NCI-H2227 (cell line): ENCODE results near the gene HMG20A.

ENCODE experiments used
- DNase-seq: peaks from one replicate; lab custom pipeline; 2025; ENCODE audit not compliant: unreplicated experiment; lab: John Stamatoyannopoulos, UW

HMG20A gene

DNA sequence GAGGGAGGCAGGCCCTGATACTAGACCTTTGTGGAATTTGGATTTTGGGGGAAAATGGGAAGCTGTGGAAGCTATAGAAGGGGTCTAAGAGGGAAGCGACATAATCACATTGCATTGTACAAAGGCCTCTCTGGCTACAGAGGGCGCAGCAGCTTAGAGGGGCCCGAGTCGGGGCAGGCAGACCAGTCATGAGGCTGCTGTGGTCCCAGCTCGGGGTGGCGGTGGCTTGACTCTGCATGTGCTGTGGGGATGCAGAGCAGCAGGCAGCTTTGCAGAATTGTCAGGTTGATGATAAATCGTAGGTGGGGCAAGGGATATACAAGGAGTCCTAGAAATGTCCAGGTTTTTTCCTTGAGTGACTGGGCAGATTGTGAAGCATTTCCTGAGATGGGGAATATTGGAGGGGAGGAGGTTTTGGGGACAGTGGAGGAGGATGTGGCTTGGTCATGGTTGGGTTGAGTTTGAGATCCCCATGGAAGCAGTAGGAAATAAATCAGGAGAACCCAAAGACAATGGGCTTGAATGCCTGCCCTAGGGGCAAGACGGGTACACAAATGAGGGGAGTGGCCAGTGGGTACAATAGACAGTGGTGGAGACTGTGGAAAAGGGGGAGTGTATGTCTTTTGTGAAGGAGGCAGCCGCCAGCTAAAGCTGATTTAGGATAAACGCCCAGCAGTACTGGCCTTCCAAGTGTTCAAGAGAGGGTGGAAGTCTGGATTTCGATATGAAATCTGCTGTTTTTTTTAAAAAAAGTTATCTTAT is 94.1 kb downstream of the HMG20A start:
- no peak for DNase-seq

DNA sequence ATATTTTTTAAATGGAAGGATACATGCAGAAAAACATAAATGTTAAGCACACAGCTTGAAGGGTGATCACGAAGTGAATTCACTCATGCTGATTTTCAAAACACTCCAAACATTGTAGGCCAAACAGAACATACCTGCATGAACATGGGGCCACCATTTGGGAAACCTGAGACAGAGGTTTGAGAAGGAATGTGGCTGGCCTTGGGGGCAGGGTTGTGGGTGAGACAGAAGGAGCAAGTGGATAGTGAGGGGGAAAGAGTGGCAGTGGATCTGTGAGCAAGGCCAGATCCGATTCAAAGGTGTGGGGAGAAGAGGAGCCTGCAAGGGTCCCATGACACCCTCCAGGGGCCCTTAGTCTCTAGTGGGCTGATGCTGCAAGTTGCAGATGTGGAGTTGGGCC is 94.9 kb downstream of the HMG20A start:
- DNase-seq: no peak

DNA sequence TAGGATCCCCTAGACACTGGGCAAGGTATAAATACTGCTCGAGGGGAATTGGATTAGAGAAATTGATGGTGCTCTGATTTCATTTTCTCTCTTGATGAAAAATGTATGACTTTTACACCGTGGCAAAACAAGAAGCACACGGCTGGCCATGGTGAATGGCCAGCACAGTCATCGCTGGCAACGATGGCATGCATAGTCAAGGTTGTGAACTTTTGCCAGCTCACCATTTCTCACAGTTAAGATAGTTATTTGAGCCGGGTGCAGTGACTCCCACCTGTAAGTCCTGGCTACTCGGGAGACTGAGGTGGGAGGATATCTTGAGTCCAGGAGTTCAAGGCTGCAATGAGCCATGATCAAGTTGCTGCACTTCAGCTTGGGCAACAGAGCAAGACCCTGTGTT is 95.4 kb downstream of the HMG20A start:
- DNase-seq: no peak

DNA sequence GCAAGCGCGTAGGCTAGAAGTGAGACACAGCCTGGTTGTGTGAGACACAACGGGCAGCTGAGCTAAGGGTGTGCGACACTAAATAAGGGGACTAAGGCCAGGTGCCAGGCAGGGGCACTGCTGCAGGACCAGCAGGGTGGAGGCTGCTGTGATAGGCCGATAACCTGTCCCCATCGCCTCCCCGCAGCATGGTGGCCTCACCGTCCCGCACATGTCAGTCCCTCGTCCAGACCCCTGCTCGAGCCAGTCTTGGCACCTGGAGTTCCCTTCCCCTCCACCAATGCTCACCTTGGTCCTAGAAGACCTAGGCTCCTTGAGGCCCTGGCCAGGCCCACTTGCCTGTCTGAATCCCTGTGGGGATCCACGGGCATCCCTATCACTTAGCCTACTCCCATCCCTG is 96.1 kb downstream of the HMG20A start:
- no peak for DNase-seq

DNA sequence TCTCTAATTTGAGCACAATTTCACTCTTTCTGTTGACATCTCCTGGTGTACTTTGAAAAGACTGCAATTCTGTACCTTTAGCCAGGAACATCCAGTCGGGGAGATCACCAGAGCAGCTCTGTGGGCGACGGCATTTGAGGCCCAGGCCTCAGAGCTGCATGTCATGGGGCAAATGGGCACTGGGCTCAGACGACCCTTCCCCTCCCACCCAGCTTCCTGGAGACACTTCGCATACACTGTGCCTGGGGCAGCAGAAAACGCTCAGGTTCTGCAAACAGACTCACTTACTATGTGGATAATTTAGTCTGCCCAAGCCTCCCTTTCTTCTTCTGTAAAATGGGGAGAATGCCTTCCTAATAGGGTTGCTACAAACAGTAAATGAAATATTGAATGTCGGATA is 96.9 kb downstream of the HMG20A start:
- no peak for DNase-seq

DNA sequence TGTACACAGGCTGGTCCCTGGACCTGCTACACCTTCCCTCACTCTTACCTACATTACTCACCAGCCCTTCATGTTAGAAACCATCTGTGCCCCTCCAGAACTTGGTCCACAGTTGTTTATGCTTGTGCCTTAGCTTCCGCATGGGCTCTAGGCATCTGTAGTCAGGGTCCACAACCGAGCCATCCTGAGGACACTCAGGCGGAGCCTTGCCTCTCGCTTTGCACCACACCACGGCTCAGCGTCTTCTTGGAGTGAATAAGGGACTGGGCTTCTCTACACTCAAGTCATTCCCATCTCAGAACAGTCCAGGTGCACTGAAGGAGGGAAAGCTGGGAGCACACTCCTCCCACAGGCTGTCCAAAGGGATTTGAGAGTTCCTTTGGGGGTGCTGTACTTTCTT is 97.8 kb downstream of the HMG20A start:
- DNase-seq: no peak

DNA sequence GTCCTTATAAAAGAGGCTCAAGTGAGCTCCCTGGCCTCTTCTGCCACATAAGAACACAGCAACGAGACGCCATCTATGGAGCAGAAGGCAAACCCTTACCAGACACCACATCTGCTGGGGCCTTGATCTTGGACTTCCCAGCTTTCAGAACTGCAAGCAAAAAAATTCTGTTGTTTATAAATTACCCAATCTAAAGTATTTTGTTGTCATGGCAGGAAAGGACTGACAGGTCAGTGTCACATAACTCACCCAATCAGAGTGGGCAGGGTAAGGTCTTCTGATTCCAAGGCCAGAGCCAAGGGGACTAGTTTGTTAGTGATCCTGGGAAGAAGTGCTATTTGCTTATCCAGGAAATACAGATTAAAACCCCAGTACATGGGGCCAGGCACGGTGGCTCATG is 98.9 kb downstream of the HMG20A start:
- DNase-seq: no peak

DNA sequence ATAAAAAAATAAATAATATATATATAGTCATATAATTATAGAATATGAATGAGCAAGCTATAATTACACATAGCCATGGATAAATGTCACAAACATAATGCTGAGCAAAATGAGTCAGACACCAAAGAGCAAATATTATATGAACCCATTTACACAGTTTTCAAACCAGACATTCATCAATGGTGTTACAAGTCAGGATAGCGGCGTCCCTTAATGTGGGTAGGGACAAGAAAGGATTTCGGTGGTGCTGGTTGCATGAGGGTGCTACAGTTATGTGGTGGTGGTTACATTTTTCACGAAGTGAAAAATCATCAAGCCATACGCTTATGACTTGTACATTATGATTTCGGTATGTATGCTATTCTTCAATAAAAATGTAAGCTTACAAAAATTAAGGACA is 100.5 kb downstream of the HMG20A start:
- DNase-seq: no peak

DNA sequence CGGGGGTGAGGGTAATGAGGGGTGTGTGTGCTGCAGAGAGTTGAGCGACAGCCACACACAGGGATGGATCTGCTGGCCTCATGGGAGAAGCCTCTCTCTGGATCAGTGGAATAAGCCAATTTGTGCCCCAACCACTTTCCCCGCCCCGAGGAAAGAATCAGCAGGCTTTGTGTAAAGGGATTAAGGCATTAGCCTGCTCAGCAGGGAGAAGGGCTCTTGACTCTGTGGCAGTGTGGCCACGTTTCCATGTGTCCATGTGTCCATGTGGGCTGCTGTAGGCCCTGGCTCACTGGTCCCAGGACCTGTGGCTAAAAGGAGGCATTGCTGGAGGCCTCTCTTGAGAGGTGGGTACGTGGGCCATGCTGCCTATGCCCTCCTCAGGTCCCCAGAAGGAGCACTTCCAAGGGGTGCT is 104.7 kb downstream of the HMG20A start:
- DNase-seq: no peak

DNA sequence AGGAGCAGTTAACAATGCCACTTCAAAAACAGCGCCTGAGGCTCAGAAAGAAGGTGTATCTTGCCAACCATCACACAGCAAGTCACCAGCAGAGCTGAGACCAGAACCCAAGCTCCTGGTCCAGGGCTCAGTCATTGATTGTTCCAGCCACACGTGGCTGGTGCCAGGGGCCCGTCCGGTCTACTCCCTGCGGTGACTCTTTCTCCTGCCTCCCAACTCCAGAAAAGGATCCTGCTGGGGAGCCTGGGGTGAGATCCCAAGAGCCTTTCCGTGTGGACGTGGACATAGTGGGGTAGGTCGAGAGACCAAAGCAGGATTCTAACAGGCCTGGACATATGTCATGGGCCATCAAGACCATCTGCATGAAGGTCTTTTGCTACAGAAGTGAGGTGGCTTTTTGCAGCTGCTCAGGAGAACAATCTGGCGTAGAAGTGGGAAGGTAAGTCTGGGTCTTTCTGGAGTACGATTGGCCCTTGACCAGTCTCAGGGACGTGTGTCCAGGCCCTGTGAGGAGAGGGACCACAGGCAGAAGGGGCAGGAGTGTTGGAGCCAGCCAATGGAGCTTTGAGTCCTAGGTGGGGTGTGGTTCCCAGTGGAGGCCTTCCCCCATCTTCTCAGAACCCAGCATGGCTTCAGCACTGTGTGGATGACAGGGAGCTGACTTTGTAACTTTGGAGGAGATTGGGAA is 105.4 kb downstream of the HMG20A start:
- DNase-seq: no peak

DNA sequence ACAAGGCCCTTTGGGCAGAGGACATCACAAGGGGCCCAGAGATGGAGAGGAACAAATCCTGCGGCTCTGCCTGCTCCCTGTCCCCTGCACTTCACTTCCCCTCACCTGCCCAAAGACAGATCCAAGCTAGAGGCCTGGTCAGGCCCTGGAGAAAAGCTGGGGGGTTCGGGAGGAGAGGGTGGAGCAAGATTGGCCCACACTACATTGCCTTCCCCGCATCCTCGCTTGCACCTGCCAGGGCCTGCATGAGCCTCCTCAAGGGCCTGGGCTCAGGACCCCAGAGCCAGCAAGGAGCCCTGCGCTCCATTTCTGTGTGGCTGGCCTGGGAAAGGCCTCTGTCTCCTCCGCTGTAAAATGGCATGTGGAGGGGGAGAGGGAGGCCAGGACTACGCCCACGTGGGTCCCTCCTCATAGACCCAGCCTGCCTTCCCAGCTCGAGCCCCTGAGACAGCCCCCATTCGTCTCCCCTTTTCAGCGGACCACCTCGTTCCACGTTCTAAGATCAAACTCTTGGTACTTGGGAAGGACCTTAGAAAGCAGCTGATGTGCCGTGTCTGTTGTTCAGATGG is 106.0 kb downstream of the HMG20A start:
- DNase-seq: no peak

DNA sequence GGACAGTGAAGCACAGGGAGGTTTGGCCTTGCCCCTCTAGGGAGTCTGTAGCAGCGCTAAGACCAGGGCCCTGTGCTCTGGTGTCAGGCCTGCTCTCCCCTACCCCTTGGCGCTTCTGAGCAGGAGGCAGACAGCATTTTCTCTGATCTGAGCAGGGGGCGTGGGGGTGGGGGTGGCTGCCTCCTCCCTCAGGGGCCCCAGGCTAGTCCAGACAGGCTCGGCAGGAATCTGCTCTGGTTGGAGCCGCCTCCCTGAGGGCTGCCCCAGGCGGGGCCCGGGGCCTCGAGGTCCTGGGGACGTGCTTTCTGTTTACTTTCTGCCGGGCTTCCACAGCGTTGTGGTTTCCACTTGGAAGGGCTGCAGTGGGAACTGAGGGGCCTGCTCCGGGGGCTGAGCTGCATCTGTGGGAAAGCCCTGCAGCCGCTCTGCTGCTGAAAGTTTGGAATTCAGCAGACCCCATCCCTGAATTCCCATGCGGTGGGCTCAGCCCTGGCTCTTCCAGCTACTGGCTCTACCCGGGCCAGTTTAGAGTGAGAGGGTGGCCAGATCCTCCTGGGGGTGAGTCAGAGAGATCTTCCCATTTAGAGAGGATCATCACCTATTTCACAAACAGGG is 106.6 kb downstream of the HMG20A start:
- DNase-seq: peak; percentile 37

DNA sequence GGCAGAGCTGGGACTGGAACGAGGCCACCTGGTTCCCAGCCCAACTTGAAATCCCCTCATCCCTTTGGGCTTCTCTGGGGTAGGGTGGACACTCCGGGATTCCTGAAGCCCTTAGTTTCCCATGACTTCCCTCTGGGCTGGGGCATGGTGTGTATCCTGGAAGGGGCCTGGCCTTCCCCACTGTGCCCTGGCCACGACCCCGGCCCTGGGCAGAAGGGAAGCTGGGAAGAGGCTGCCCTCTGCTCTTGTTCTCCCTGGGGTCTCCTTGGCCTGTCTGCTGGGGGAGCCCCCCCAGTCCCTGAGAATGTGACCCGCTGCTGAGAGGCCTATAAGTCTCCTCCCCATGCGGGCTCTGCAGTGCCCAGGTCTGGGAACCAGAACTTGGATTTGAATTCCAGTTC is 107.1 kb downstream of the HMG20A start:
- no peak for DNase-seq

DNA sequence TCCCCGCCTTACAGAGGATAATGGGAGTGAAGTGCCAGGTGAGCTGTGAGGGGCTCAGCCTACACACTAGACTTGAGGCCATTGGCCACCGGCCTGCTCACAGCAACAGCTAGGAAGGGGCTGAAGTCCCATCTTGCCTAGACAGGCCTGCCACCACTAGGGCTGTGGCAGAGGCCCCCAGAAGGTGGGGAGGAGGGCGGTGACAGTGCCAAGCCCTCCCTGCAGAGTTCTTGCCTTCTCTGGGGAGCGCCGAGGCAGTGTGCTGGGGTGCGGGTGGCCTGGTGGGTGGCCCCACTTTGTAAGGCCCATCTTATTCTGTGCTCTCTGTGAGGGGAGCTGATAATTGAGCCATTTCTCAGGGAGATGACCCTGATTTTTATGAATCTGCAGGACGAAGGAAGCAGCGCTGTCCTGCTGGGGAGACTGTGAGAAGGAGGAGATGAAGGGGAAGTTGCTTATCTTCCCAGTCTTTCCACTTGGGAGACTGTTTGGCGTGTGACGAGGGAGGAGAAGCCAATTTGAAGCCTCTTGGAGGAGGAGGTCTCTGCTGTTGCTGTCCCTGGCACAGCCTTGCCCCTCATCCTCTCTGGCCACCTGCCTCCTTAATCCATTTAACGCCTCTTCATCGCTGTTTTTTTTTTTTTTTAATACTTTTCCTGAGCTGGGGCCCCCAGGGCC is 107.7 kb downstream of the HMG20A start:
- no peak for DNase-seq

DNA sequence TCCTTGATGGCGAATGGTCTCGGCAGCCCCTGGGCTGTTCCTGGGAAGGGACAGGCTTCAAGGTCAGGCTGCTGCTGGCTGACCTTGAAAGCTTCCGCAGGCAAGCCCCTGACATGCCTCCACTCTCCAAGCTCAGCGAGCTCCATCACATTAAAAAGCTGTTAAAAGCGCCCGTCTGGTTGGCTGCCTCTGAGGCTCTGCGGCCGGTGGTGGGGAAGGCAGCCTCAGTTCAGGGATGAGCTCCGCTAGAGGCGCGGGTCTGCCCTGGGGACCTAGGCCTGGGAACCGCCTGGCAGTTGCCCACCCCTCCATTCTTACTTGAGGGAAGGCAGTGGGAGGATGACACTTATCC is 108.3 kb downstream of the HMG20A start:
- DNase-seq: peak; percentile 23

DNA sequence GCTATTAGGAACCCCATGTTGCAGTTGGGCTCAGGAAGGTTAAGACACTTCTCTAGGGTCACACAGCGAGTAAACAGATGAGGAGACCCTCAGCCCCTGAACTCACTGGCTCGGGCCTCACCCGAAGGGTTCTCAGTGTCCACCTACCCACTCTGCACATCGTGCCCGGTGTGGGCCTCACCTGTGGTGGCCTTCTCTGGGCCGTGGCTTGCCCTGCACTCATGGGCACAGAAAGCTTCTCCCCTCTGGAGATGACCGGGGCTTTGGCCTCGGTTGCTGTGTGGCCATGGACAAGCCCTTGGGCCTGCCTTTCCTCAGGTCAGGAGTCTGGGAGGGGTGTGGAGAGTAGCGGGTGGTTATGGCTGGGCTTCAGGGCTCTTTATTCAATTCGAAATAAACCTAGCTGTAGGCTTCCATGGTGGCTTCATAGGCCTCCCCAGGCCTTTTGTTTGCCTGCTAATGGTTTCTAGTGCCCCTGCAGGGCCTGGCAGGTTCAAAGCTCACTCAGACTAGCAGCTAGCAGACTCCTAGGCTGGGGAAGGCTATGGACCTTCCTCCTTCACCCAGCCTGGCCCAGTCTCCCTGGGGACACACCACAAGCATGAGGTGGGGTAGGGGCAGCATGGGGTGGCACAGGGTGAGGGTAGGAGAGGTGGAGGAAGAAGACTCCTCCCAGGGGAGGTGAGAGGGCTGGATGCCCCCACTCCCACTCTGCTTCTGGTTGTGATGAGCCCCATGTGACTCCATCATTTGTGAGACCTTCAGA is 108.9 kb downstream of the HMG20A start:
- no peak for DNase-seq

DNA sequence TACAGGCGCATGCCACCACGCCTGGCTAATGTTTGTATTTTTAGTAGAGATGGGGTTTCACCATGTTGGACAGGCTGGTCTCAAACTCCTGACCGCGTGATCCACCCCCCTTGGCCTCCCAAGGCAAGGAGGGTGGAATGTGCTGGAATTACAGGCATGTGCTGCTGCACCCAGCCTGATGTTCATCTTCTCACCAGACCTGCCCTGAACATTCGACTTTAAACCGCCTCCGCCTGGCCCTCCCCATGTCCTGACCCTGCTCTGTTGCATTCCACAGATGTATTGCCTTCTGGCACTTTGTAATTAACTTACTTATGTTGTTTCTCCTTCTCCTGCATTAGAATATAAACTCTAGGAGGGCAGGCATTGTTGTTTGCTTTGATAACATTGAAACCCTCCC is 109.9 kb downstream of the HMG20A start:
- no peak for DNase-seq

DNA sequence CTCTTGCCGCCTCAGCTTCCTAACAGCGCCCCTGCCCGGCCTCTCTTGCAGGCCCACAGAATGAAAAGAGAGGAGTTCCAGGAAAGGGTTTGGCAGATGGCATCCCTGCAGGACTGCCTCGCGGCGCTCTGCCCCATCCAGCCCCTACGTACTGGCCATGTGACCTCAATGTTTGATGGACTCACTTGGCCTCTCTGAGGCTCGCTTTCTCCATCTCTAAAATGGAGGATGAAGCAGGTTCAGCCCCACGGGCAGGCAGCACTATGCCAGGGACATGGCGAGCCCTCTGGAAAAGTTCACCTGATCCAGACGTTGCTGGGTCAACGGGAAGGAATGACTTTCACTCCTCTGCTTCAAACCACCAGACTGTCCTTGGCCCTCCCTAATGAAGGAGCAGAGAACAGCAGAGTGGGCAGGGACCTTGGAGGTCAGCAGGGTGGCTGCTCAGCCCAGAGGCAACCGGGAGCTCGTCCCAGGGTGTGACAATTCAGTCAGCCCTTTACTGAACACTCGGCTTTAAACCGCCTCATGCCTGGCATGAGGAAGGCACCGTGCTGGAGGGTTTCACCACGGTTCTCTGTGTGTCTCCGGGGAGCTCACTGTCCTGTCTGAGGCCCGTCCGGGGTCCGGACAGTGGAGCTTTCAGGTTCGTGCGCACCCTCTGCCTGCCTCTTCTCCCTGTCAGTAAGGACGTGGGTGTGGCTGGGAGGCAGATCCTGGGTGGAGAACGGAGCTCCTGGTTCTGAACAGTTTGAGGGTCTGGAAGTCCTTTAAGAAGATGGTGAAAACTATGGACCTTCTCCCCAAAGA is 110.7 kb downstream of the HMG20A start:
- no peak for DNase-seq

DNA sequence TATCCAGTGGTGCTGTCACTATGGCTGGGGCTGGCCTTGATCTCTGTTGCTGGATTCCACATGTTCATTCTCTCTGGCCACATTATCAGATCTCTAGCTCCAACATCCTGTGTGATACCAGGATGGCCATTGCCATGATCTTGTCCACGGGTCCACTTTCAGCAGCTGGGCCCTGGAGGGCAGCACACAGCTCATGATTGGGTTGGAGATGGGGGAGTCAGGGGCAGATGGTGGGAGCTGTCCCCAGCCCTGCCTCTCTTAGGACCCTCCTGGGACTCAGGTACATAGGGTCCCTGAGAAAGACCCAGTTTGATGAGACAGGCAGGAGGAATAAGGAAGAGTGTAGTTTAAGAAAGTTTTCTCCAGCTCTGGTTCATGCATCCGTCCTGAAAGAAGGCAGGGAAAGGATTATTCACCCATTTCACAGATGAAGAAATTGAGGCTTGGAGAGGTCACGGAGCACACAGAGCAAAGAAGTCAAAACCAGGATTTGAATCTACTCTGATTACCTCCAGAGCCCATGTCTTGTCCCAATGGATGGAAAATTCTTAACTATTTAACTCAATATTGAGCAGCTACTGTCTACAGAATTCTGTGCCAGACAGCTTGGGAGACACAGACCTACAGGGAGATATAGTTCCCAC is 111.5 kb downstream of the HMG20A start:
- DNase-seq: no peak

DNA sequence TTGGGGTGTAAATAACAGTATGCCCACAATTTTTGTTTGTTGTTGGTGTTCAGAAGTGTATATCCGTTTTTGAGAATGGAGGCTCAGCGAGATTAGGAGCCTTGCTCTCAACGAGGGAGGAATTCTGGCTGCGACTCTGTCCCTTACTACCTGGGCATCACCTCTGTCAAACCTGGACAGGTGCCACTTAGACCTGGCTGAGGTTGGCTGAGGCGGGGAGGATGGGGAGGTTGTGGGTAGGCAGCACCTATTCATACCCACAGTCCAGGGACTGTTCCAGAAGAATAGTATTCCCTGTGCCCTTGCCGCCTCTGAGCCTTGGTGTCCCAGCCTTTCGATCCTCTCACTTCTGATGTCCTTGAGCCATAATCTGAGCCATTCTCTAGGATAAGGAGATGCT is 112.2 kb downstream of the HMG20A start:
- DNase-seq: no peak
